ENCODE data around the gene XRN1. TPM values are rescaled to one million over a fixed set of nuclear protein-coding genes. Genes with fewer than 3 reads are reported as not detected.
"Not testable (repeated sequence)": the region's sequence is repeated elsewhere in the genome, so short reads cannot be mapped to it uniquely, and the experiment has no call there.

The XRN1 gene
- total RNA-seq, 5 donors from 2014 or later (not counting 1 experiment from before 2014, with no cell fraction given) = 67.8 to 118 (median 84.0) TPM

DNA sequence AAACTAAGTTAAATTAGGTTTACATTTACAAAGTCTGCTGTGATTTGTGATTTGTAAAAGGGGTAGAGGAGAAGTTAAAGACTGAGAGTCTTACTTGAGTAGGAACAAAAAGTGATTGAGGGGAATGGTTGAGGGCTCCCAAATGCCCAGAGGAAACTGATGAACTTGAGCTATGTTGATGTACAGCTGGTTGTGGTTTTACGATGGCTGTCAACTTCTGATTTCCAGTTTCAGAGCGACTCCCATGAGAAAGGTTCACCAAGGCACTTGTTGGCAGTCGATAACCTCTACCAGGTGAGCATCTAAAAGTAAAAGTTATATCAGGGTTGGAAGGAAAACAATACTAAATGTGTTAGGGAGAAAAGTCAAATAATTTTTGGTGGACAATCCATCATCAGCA, 91.0 kb downstream of the XRN1 start:
- POLR2A ChIA-PET = no interaction called here
- Mint-ChIP-seq H3K27ac (peak overlapping the region in 1 of 2 donors; percentile 31), H3K4me3 (no peak overlapping the region), H3K4me1 (peaks cover 0 to 1% (median 0%) of the 10 kb centered on the region in 3 donors), H3K36me3 (peaks cover 70% of the 10 kb centered on the region), H3K27me3 (no peaks in the 10 kb centered on the region), H3K9me3 (no peaks in the 10 kb centered on the region)
- no peaks in the 10 kb centered on the region for H3K4me1 ChIP-seq (ENCODE audit: control insufficient read depth in 1 of 2, extremely low read depth in 1 of 2, insufficient read depth in 2 of 2, low read length in 2 of 2)
- WGBS (ENCODE audit: insufficient coverage) = 90% methylated on average over 2 of the region's 3 CpGs
- CTCF ChIA-PET = no interaction called here
- H3K27me3 ChIP-seq (replicated peaks in 1 of 2; ENCODE audit: control insufficient read depth in 2 of 2, extremely low read depth in 1 of 2, insufficient read depth in 2 of 2, low read length in 1 of 2) = no peaks in the 10 kb centered on the region
- no peaks in the 10 kb centered on the region for H3K9me3 ChIP-seq
- H3K36me3 ChIP-seq (ENCODE audit: control insufficient read depth in 2 of 2, extremely low read depth in 1 of 2, insufficient read depth in 1 of 2, low read length in 1 of 2) = peaks cover 10 to 81% of the 10 kb centered on the region in 2 donors
- H3K27ac ChIP-seq (ENCODE audit: low read length) = no peak overlapping the region
- H3K4me3 ChIP-seq (ENCODE audit: control insufficient read depth in 1 of 2, extremely low read depth in 1 of 2, low read length in 1 of 2) = no peak overlapping the region
- no peak for ATAC-seq (replicated peaks in 1 of 4)
- DNase-seq = no peak

DNA sequence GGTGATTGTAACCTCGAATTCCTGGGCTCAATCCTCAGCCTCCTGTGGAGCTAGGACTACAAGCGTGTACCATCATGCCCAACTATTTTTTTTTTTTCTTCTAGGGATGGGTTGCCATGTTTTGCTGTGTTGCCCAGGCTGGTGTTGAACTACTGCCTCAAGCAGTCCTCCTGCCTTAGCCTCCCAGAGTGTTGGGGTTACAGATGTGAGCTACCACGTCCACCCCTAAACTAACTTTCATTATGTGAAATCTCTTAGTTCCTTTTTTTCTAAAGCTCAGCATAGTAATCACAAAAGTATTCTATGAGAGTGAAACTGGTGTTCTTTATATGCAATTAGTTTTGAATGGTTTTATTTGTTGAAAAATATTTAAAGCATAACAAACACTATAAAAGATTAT, 92.1 kb downstream of the XRN1 start:
- no peaks in the 10 kb centered on the region for H3K27me3 Mint-ChIP-seq
- ATAC-seq (replicated peaks in 1 of 4) (no peak), DNase-seq (no peak)
- H3K9me3 Mint-ChIP-seq = no peaks in the 10 kb centered on the region
- ChIA-PET CTCF (interaction anchor here in 1 of 2 donors (0.7 kb wide), 2 partner anchors 180 to 441 kb away, joined by 3 read pairs; no protein-coding TSS in a partner anchor), POLR2A (no interaction called here)
- WGBS (ENCODE audit: insufficient coverage) = no CpG with 5 or more reads among the region's 3 CpGs
- H3K27ac Mint-ChIP-seq = no peak overlapping the region
- Histone ChIP-seq H3K36me3 (ENCODE audit: control insufficient read depth in 2 of 2, extremely low read depth in 1 of 2, insufficient read depth in 1 of 2, low read length in 1 of 2) (peaks cover 10 to 80% of the 10 kb centered on the region in 2 donors), H3K27ac (ENCODE audit: low read length) (no peak overlapping the region), H3K9me3 (no peaks in the 10 kb centered on the region), H3K4me1 (ENCODE audit: control insufficient read depth in 1 of 2, extremely low read depth in 1 of 2, insufficient read depth in 2 of 2, low read length in 2 of 2) (no peaks in the 10 kb centered on the region), H3K27me3 (replicated peaks in 1 of 2; ENCODE audit: control insufficient read depth in 2 of 2, extremely low read depth in 1 of 2, insufficient read depth in 2 of 2, low read length in 1 of 2) (no peaks in the 10 kb centered on the region), H3K4me3 (ENCODE audit: control insufficient read depth in 1 of 2, extremely low read depth in 1 of 2, low read length in 1 of 2) (no peak overlapping the region)
- H3K4me1 Mint-ChIP-seq = peaks cover 0 to 1% (median 0%) of the 10 kb centered on the region in 3 donors
- H3K36me3 Mint-ChIP-seq = peaks cover 61% of the 10 kb centered on the region
- no peak overlapping the region for H3K4me3 Mint-ChIP-seq

DNA sequence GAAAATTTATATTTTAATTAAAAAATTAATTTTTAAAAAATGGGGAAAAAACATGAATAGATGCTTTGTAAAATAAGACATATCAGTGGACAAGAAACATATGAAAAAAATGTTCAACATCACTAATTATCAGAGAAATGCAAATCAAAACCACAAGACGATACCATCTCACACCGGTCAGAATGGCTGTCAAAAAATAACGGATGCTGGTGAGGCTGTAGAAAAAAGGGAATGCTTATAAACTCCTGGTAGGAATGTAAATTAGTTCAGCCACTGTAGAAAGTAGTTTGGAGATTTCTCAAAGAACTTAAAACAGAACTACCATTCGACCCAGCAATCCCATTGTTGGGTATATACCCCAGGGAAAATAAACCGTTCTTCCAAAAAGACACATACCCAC, 93.8 kb downstream of the XRN1 start:
- peaks cover 0 to 1% (median 0%) of the 10 kb centered on the region in 3 donors for H3K4me1 Mint-ChIP-seq
- no peaks in the 10 kb centered on the region for H3K27me3 Mint-ChIP-seq
- Histone ChIP-seq H3K27me3 (replicated peaks in 1 of 2; ENCODE audit: control insufficient read depth in 2 of 2, extremely low read depth in 1 of 2, insufficient read depth in 2 of 2, low read length in 1 of 2) (no peaks in the 10 kb centered on the region), H3K9me3 (no peaks in the 10 kb centered on the region), H3K4me3 (ENCODE audit: control insufficient read depth in 1 of 2, extremely low read depth in 1 of 2, low read length in 1 of 2) (no peak overlapping the region), H3K36me3 (ENCODE audit: control insufficient read depth in 2 of 2, extremely low read depth in 1 of 2, insufficient read depth in 1 of 2, low read length in 1 of 2) (peaks cover 10 to 82% of the 10 kb centered on the region in 2 donors), H3K4me1 (ENCODE audit: control insufficient read depth in 1 of 2, extremely low read depth in 1 of 2, insufficient read depth in 2 of 2, low read length in 2 of 2) (no peaks in the 10 kb centered on the region), H3K27ac (ENCODE audit: low read length) (no peak overlapping the region)
- ATAC-seq (replicated peaks in 1 of 4) (no peak), DNase-seq (no peak)
- no peaks in the 10 kb centered on the region for H3K9me3 Mint-ChIP-seq
- CTCF ChIA-PET = interaction anchor here in 1 of 2 donors (0.6 kb wide), 1 partner anchor 982 kb away, joined by 3 read pairs; no protein-coding TSS in a partner anchor
- POLR2A ChIA-PET = no interaction called here
- no CpG with 5 or more reads among the region's 5 CpGs for WGBS (ENCODE audit: insufficient coverage)
- no peak overlapping the region for H3K4me3 Mint-ChIP-seq
- no peak overlapping the region for H3K27ac Mint-ChIP-seq
- H3K36me3 Mint-ChIP-seq = peaks cover 54% of the 10 kb centered on the region

DNA sequence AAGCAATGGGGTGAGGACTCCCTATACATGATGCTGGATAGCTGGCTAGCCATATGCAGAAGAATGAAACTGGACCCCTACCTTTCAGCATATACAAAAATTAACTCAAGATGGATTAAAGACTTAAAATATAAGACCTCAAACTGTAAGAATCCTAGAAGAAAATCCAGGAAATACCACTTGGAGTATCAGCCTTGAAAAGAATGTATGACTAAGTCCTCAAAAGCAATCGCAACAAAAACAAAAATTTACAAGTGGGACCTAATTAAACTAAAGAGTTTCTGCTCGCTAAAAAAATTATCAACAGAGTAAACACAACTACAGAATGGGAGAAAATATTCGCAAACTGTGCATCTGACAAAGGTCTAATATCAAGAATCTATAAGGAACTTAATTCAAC, 94.3 kb downstream of the XRN1 start:
- H3K4me1 Mint-ChIP-seq = peaks cover 0 to 1% (median 0%) of the 10 kb centered on the region in 3 donors
- peaks cover 56% of the 10 kb centered on the region for H3K36me3 Mint-ChIP-seq
- H3K36me3 ChIP-seq (ENCODE audit: control insufficient read depth in 2 of 2, extremely low read depth in 1 of 2, insufficient read depth in 1 of 2, low read length in 1 of 2) = peaks cover 10 to 82% of the 10 kb centered on the region in 2 donors

DNA sequence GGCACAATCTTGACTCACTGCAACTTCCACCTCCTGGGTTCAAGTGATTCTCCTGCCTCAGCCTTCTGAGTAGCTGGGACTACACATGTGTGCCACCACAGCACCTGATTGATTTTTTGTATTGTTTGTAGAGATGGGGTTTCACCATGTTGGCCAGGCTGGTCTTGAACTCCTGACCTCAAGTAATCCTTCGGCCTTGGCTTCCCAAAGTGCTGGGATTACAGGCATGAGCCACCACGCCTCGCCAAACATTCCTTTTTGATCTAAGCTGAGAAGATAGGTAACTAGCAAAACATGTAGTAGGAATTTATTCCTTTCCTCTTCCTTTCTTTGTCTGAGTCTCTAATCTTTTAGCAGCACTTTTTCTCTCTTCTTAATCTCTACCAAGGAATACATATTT, 95.1 kb downstream of the XRN1 start:
- CTCF ChIA-PET; H3K27ac Mint-ChIP-seq; H3K27me3 ChIP-seq (replicated peaks in 1 of 2; ENCODE audit: control insufficient read depth in 2 of 2, extremely low read depth in 1 of 2, insufficient read depth in 2 of 2, low read length in 1 of 2); H3K4me1 ChIP-seq (ENCODE audit: control insufficient read depth in 1 of 2, extremely low read depth in 1 of 2, insufficient read depth in 2 of 2, low read length in 2 of 2); H3K4me1 Mint-ChIP-seq; H3K4me3 Mint-ChIP-seq; DNase-seq; H3K9me3 Mint-ChIP-seq; H3K27ac ChIP-seq (ENCODE audit: low read length); POLR2A ChIA-PET; ATAC-seq (replicated peaks in 1 of 4); H3K27me3 Mint-ChIP-seq; H3K9me3 ChIP-seq; H3K4me3 ChIP-seq (ENCODE audit: control insufficient read depth in 1 of 2, extremely low read depth in 1 of 2, low read length in 1 of 2): not testable (repeated sequence)
- no CpG with 5 or more reads among the region's 3 CpGs for WGBS (ENCODE audit: insufficient coverage)
- H3K36me3 ChIP-seq (ENCODE audit: control insufficient read depth in 2 of 2, extremely low read depth in 1 of 2, insufficient read depth in 1 of 2, low read length in 1 of 2) = peaks cover 7 to 83% of the 10 kb centered on the region in 2 donors
- H3K36me3 Mint-ChIP-seq = peaks cover 51% of the 10 kb centered on the region

More for the DNA sequence above, 94.3 kb downstream of the XRN1 start:
- Mint-ChIP-seq H3K9me3 (no peaks in the 10 kb centered on the region), H3K27ac (no peak overlapping the region), H3K27me3 (no peaks in the 10 kb centered on the region), H3K4me3 (no peak overlapping the region)
- Histone ChIP-seq H3K4me3 (ENCODE audit: control insufficient read depth in 1 of 2, extremely low read depth in 1 of 2, low read length in 1 of 2) (no peak overlapping the region), H3K4me1 (ENCODE audit: control insufficient read depth in 1 of 2, extremely low read depth in 1 of 2, insufficient read depth in 2 of 2, low read length in 2 of 2) (no peaks in the 10 kb centered on the region), H3K27me3 (replicated peaks in 1 of 2; ENCODE audit: control insufficient read depth in 2 of 2, extremely low read depth in 1 of 2, insufficient read depth in 2 of 2, low read length in 1 of 2) (no peaks in the 10 kb centered on the region), H3K27ac (ENCODE audit: low read length) (no peak overlapping the region), H3K9me3 (no peaks in the 10 kb centered on the region)
- POLR2A ChIA-PET = no interaction called here
- no CpG with 5 or more reads among the region's 3 CpGs for WGBS (ENCODE audit: insufficient coverage)
- DNase-seq = no peak
- CTCF ChIA-PET = interaction anchor here in 1 of 2 donors (0.6 kb wide), 1 partner anchor 981 kb away, joined by 3 read pairs; no protein-coding TSS in a partner anchor
- no peak for ATAC-seq (replicated peaks in 1 of 4)

DNA sequence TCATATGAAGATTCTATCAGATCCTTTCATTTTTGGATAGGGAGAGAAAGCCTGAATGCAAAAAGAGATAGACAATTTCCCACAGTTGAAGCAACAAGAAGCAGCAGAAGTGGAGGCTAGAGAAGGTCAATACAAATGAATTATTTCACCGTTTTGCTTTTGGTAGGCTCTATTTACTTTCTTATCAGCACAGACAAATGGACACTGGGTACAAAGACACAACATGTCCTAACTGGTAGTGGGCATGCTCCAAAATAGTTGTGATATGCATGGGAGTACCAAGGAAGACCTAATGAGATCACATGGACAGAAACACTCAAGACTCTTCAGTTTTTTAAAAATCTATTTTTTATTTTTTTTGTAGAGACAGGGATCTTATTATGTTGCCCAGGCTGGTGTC, 99.4 kb downstream of the XRN1 start:
- Histone ChIP-seq H3K36me3 (ENCODE audit: control insufficient read depth in 2 of 2, extremely low read depth in 1 of 2, insufficient read depth in 1 of 2, low read length in 1 of 2) (peaks cover 0 to 64% of the 10 kb centered on the region in 2 donors), H3K27ac (ENCODE audit: low read length) (no peak overlapping the region), H3K4me1 (ENCODE audit: control insufficient read depth in 1 of 2, extremely low read depth in 1 of 2, insufficient read depth in 2 of 2, low read length in 2 of 2) (no peaks in the 10 kb centered on the region), H3K27me3 (replicated peaks in 1 of 2; ENCODE audit: control insufficient read depth in 2 of 2, extremely low read depth in 1 of 2, insufficient read depth in 2 of 2, low read length in 1 of 2) (no peaks in the 10 kb centered on the region), H3K4me3 (ENCODE audit: control insufficient read depth in 1 of 2, extremely low read depth in 1 of 2, low read length in 1 of 2) (no peak overlapping the region), H3K9me3 (no peaks in the 10 kb centered on the region)
- Mint-ChIP-seq H3K9me3 (peaks cover 0 to 4% (median 0%) of the 10 kb centered on the region in 3 donors), H3K4me3 (no peak overlapping the region), H3K4me1 (no peaks in the 10 kb centered on the region), H3K27ac (no peak overlapping the region), H3K27me3 (no peaks in the 10 kb centered on the region), H3K36me3 (peaks cover 45% of the 10 kb centered on the region)
- POLR2A ChIA-PET = no interaction called here
- WGBS (ENCODE audit: insufficient coverage) = 100% methylated on average over 1 of the region's 1 CpG
- CTCF ChIA-PET = no interaction called here
- ATAC-seq (replicated peaks in 1 of 4) (no peak), DNase-seq (no peak)

DNA sequence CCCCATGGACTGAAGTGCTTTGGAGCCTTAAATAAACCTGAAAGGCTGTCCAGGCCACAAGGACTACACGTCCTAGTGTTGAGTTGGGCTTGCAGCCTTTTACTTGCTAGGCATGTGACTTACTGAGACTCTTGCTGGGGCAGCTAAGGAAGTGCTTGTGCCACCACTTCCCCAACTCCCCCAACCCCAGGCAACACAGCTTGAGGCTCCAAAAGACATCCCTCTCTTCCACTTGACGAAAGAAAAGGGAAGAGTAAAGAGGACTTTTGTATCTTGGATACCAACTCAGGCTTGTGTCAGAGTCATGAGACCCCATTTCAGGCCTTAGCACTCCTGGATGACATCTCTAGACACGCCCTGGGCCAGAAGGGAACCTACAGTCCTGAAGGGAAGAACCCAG, 109.8 kb downstream of the XRN1 start:
- no peaks in the 10 kb centered on the region for H3K4me1 ChIP-seq (ENCODE audit: control insufficient read depth in 1 of 2, extremely low read depth in 1 of 2, insufficient read depth in 2 of 2, low read length in 2 of 2)
- peaks cover 71% of the 10 kb centered on the region for H3K36me3 Mint-ChIP-seq
- ChIA-PET POLR2A (no interaction called here), CTCF (no interaction called here)
- H3K27ac Mint-ChIP-seq = no peak overlapping the region
- H3K9me3 Mint-ChIP-seq = peaks cover 8 to 23% (median 14%) of the 10 kb centered on the region in 3 donors
- peaks cover 5 to 17% (median 10%) of the 10 kb centered on the region in 3 donors for H3K4me1 Mint-ChIP-seq
- no peak overlapping the region for H3K4me3 Mint-ChIP-seq
- WGBS (ENCODE audit: insufficient coverage) = 81% methylated on average over 2 of the region's 3 CpGs
- H3K27me3 ChIP-seq (replicated peaks in 1 of 2; ENCODE audit: control insufficient read depth in 2 of 2, extremely low read depth in 1 of 2, insufficient read depth in 2 of 2, low read length in 1 of 2) = no peaks in the 10 kb centered on the region
- no peaks in the 10 kb centered on the region for H3K9me3 ChIP-seq
- no peak overlapping the region for H3K27ac ChIP-seq (ENCODE audit: low read length)
- no peaks in the 10 kb centered on the region for H3K27me3 Mint-ChIP-seq
- H3K36me3 ChIP-seq (ENCODE audit: control insufficient read depth in 2 of 2, extremely low read depth in 1 of 2, insufficient read depth in 1 of 2, low read length in 1 of 2) = peaks cover 10 to 49% of the 10 kb centered on the region in 2 donors
- DNase-seq (no peak), ATAC-seq (replicated peaks in 1 of 4) (no peak)
- no peak overlapping the region for H3K4me3 ChIP-seq (ENCODE audit: control insufficient read depth in 1 of 2, extremely low read depth in 1 of 2, low read length in 1 of 2)

Data from T-cell (primary cell).